Measurements from ENCODE around the gene KRTAP10-2. TPM values are rescaled to one million over a fixed set of nuclear protein-coding genes. Genes with fewer than 3 reads are reported as not detected.
"Not testable (repeated sequence)": the region's sequence is repeated elsewhere in the genome, so short reads cannot be mapped to it uniquely, and the experiment has no call there.

Gene KRTAP10-2
- total RNA-seq, 2 experiments from 2014 or later: not detected

- peaks cover 2% of the 10 kb centered on the region for H3K27me3 Mint-ChIP-seq
- no peak for DNase-seq
- no peaks in the 10 kb centered on the region for H3K4me1 Mint-ChIP-seq (ENCODE audit: low read depth)
- no peaks in the 10 kb centered on the region for H3K36me3 Mint-ChIP-seq (ENCODE audit: low read depth)
- ChIA-PET POLR2A (no interaction called here), CTCF (no interaction called here)
- H3K27ac Mint-ChIP-seq: no peak within 1 kb of the TSS
- no peak for ATAC-seq
- no peaks in the 10 kb centered on the region for H3K9me3 Mint-ChIP-seq
- no peak for TF ChIP-seq CTCF (IDR thresholded peaks at IDR 0.05)
- intact Hi-C loops (cut with micrococcal nuclease): no loop called here
- H3K4me3 Mint-ChIP-seq: no peak within 1 kb of the TSS
Observed at GRCh38 chr21:44592446-44593311, 41.4 kb upstream of the KRTAP10-2 start, which contains the start of gene KRTAP10-6. KRTAP10-6 (minus strand) TSS chr21:44592505; CDS start chr21:44592484, 21 bp downstream.

GRCh38 chr21:44591801-44592130 is 40.5 kb upstream of the KRTAP10-2 start:
- POLR2A ChIA-PET: not testable (repeated sequence)

GRCh38 chr21:44590897-44591800 is 39.8 kb upstream of the KRTAP10-2 start:
- CTCF ChIA-PET; ATAC-seq; H3K9me3 Mint-ChIP-seq; H3K27ac Mint-ChIP-seq; POLR2A ChIA-PET; intact Hi-C loops (cut with micrococcal nuclease); H3K36me3 Mint-ChIP-seq (ENCODE audit: low read depth); H3K4me1 Mint-ChIP-seq (ENCODE audit: low read depth); H3K27me3 Mint-ChIP-seq; DNase-seq; H3K4me3 Mint-ChIP-seq: not testable (repeated sequence)

More at GRCh38 chr21:44591801-44592130, 40.5 kb upstream of the KRTAP10-2 start:
- H3K4me1 Mint-ChIP-seq (ENCODE audit: low read depth); H3K36me3 Mint-ChIP-seq (ENCODE audit: low read depth); DNase-seq; CTCF ChIA-PET; intact Hi-C loops (cut with micrococcal nuclease); H3K9me3 Mint-ChIP-seq; H3K27me3 Mint-ChIP-seq; H3K4me3 Mint-ChIP-seq; H3K27ac Mint-ChIP-seq; ATAC-seq: not testable (repeated sequence)

GRCh38 chr21:44590311-44590721 is 39.0 kb upstream of the KRTAP10-2 start:
- H3K4me3 Mint-ChIP-seq: no peak overlapping the region
- no peak for DNase-seq
- no peaks in the 10 kb centered on the region for H3K4me1 Mint-ChIP-seq (ENCODE audit: low read depth)
- no peaks in the 10 kb centered on the region for H3K9me3 Mint-ChIP-seq
- TF ChIP-seq CTCF (IDR thresholded peaks at IDR 0.05): no peak
- peaks cover 7% of the 10 kb centered on the region for H3K27me3 Mint-ChIP-seq
- intact Hi-C loops (cut with micrococcal nuclease): no loop called here
- ChIA-PET POLR2A (no interaction called here), CTCF (interaction anchor here (0.8 kb wide), 1 partner anchor 203 kb away, joined by 3 read pairs; no protein-coding TSS in a partner anchor)
- no peaks in the 10 kb centered on the region for H3K36me3 Mint-ChIP-seq (ENCODE audit: low read depth)
- ATAC-seq: no peak
- no peak overlapping the region for H3K27ac Mint-ChIP-seq

GRCh38 chr21:44589586-44590305 is 38.4 kb upstream of the KRTAP10-2 start:
- H3K9me3 Mint-ChIP-seq: no peaks in the 10 kb centered on the region
- POLR2A ChIA-PET: no interaction called here
- no peak for TF ChIP-seq CTCF (IDR thresholded peaks at IDR 0.05)

More at GRCh38 chr21:44589586-44590305, 38.4 kb upstream of the KRTAP10-2 start:
- Mint-ChIP-seq H3K36me3 (ENCODE audit: low read depth) (no peaks in the 10 kb centered on the region), H3K27me3 (peaks cover 7% of the 10 kb centered on the region), H3K4me1 (ENCODE audit: low read depth) (no peaks in the 10 kb centered on the region), H3K27ac (no peak overlapping the region), H3K4me3 (no peak overlapping the region)
- ATAC-seq: no peak
- intact Hi-C loops (cut with micrococcal nuclease): no loop called here
- no peak for DNase-seq
- CTCF ChIA-PET: interaction anchor here (0.8 kb wide), 1 partner anchor 204 kb away, joined by 3 read pairs; no protein-coding TSS in a partner anchor
